NCI-H1092 (cell line): ENCODE results near the gene DUSP2.
"Not testable (repeated sequence)": the region's sequence is repeated elsewhere in the genome, so short reads cannot be mapped to it uniquely, and the experiment has no call there.

Experiments used
- DNase-seq: peaks from one replicate; lab custom pipeline; 2025; lab: John Stamatoyannopoulos, UW

Gene DUSP2

GRCh38 chr2:96163415-96163767 is 18.2 kb upstream of the DUSP2 start:
- DNase-seq: no peak

- DNase-seq: no peak
These were observed 16.7 kb upstream of the DUSP2 start for GRCh38 chr2:96161898-96162297.

GRCh38 chr2:96160366-96160765 is 15.1 kb upstream of the DUSP2 start:
- DNase-seq: not testable (repeated sequence)

- DNase-seq: no peak
These were observed 14.0 kb upstream of the DUSP2 start for GRCh38 chr2:96159084-96159830.

- no peak for DNase-seq
These were observed 13.3 kb upstream of the DUSP2 start for GRCh38 chr2:96158554-96158940.

- no peak for DNase-seq
These were observed 12.7 kb upstream of the DUSP2 start for GRCh38 chr2:96157649-96158553.

- DNase-seq: no peak
These were observed 11.8 kb upstream of the DUSP2 start for GRCh38 chr2:96156926-96157648.

GRCh38 chr2:96156011-96156820 is 11.0 kb upstream of the DUSP2 start:
- no peak for DNase-seq

GRCh38 chr2:96154506-96155380 is 9.5 kb upstream of the DUSP2 start:
- no peak for DNase-seq

GRCh38 chr2:96153991-96154431 is 8.8 kb upstream of the DUSP2 start:
- DNase-seq: no peak

- no peak for DNase-seq
These were observed 8.1 kb upstream of the DUSP2 start for GRCh38 chr2:96153291-96153713.

GRCh38 chr2:96152304-96153161 is 7.3 kb upstream of the DUSP2 start:
- DNase-seq: no peak

GRCh38 chr2:96151595-96152303 is 6.5 kb upstream of the DUSP2 start:
- DNase-seq: no peak

- no peak for DNase-seq
These were observed 5.8 kb upstream of the DUSP2 start for GRCh38 chr2:96150791-96151594.

- no peak for DNase-seq
These were observed 4.9 kb upstream of the DUSP2 start for GRCh38 chr2:96150007-96150640.

- DNase-seq: no peak
These were observed 3.4 kb upstream of the DUSP2 start for GRCh38 chr2:96148410-96149217.
